ENCODE measurements around the gene SLC66A2. TPM values are rescaled to one million over a fixed set of nuclear protein-coding genes. Genes with fewer than 3 reads are reported as not detected.

SLC66A2 gene
- total and polyA plus RNA-seq, 3 donors from 2014 or later: 72.5 to 143 (median 87.0) TPM

GRCh38 chr18:79853303-79853992 lies 98.0 kb downstream of the SLC66A2 start:
- no peaks in the 10 kb centered on the region for H3K9me3 ChIP-seq
- H3K4me1 ChIP-seq: no peaks in the 10 kb centered on the region
- whole genome bisulfite sequencing, 2 donors: 72% methylated on average over 14 to 26 of the region's 26 CpGs
- H3K27me3 ChIP-seq: no peaks in the 10 kb centered on the region
- no peak overlapping the region for H3K4me3 ChIP-seq
- intact Hi-C loops (cut with DNase I; ENCODE audit: low total_unique reads): no loop called here
- H3K27ac ChIP-seq: no peak overlapping the region
- no peaks in the 10 kb centered on the region for H3K36me3 ChIP-seq (ENCODE audit: low read depth, missing control alignments)
- peak; percentile 7 for DNase-seq
- TF ChIP-seq CTCF (IDR thresholded peaks at IDR 0.05): no peak
- no peak for TF ChIP-seq POLR2A (IDR thresholded peaks at IDR 0.05)

GRCh38 chr18:79852561-79853302 lies 98.7 kb downstream of the SLC66A2 start:
- 82 to 88% methylated on average over 32 to 33 of the region's 33 CpGs for WGBS, 2 donors
- intact Hi-C loops (cut with DNase I; ENCODE audit: low total_unique reads): no loop called here
- peak; percentile 6 for DNase-seq

More at GRCh38 chr18:79852561-79853302, 98.7 kb downstream of the SLC66A2 start:
- Histone ChIP-seq H3K9me3 (no peaks in the 10 kb centered on the region), H3K36me3 (ENCODE audit: low read depth, missing control alignments) (no peaks in the 10 kb centered on the region), H3K4me1 (no peaks in the 10 kb centered on the region), H3K4me3 (no peak overlapping the region), H3K27me3 (no peaks in the 10 kb centered on the region), H3K27ac (no peak overlapping the region)
- TF ChIP-seq CTCF (IDR thresholded peaks at IDR 0.05) (no peak), POLR2A (IDR thresholded peaks at IDR 0.05) (no peak)

Other genes with a start within 250 kb of the SLC66A2 start
- 1 to 10 TPM; 7.2 to 7.6 TPM for gene KCNG2, start 153.7 kb downstream of the SLC66A2 start, total RNA-seq
- 0.50 TPM for gene KCNG2, start 153.7 kb downstream of the SLC66A2 start, polyA plus RNA-seq (ENCODE audit: insufficient read depth, low read depth, low replicate concordance)
- 1 to 10 TPM; 5.0 to 6.6 TPM for gene HSBP1L1, start 13.0 kb upstream of the SLC66A2 start, total RNA-seq
- gene HSBP1L1, start 13.0 kb upstream of the SLC66A2 start, polyA plus RNA-seq (ENCODE audit: insufficient read depth, low read depth, low replicate concordance): 6.0 TPM
- gene TXNL4A, start 36.9 kb upstream of the SLC66A2 start, total RNA-seq: 10 to 100 TPM; 37.4 to 47.0 TPM
- 158 TPM for gene TXNL4A, start 36.9 kb upstream of the SLC66A2 start, polyA plus RNA-seq (ENCODE audit: insufficient read depth, low read depth, low replicate concordance)
- 10 to 100 TPM; 57.0 to 57.6 TPM for gene RBFA, start 82.8 kb upstream of the SLC66A2 start, total RNA-seq
- gene RBFA, start 82.8 kb upstream of the SLC66A2 start, polyA plus RNA-seq (ENCODE audit: insufficient read depth, low read depth, low replicate concordance): 25.9 TPM
- gene ADNP2, start 157.6 kb upstream of the SLC66A2 start, total RNA-seq: 10 to 100 TPM; 56.8 to 57.7 TPM
- 50.0 TPM for gene ADNP2, start 157.6 kb upstream of the SLC66A2 start, polyA plus RNA-seq (ENCODE audit: insufficient read depth, low read depth, low replicate concordance)

Measured in testis (tissue), 3 donors.